Psoas muscle (tissue), 8 donors: Measurements from ENCODE around the gene TMEM47. TPM values are rescaled to one million over a fixed set of nuclear protein-coding genes. Genes with fewer than 3 reads are reported as not detected.

Experiments
- ATAC-seq, 4 donors: fragments of 200-7000 bp; cut with Tn5 transposase; one replicate each; pipeline ENCODE4 v1.9.1; 2020; ENCODE audit warnings: moderate library complexity in 3 of 4, mild to moderate bottlenecking in 2 of 4
- DNase-seq, 2 donors: peaks; one replicate each; pipeline ENCODE4 v3.0.0-alpha.2; 2020
- H3K27ac ChIP-seq: fragments of 200-600 bp; one replicate; pipeline ENCODE4 v1.8.0; 2022
- H3K27me3 ChIP-seq, 3 donors: fragments of 200-600 bp in 1 of 3; one replicate each; pipeline versions ENCODE4 v1.6.1 to v1.8.0; 2013 to 2022; ENCODE audit warnings: low read length in 2 of 3, mild to moderate bottlenecking in 2 of 3, moderate library complexity in 1 of 3; ENCODE audit not compliant: insufficient read depth in 3 of 3
- H3K36me3 ChIP-seq, 2 donors: fragments of 200-600 bp in 1 of 2; one replicate each; pipeline versions ENCODE4 v1.6.1 to v1.8.0; 2013 to 2022; ENCODE audit warnings: low read depth in 1 of 2, mild to moderate bottlenecking in 1 of 2, moderate library complexity in 1 of 2; ENCODE audit not compliant: insufficient read depth in 1 of 2
- H3K4me1 ChIP-seq: fragments of 200-600 bp; one replicate; pipeline ENCODE4 v1.8.0; 2022
- H3K4me3 ChIP-seq: fragments of 200-600 bp; one replicate; pipeline ENCODE4 v1.8.0; 2022; ENCODE audit warnings: mild to moderate bottlenecking
- H3K9me3 ChIP-seq: fragments of 200-600 bp; one replicate; pipeline ENCODE4 v1.8.0; 2022
- WGBS, 3 donors: extraction: QIAGEN DNeasy Blood & Tissue Kit; methylation state at CpG; one replicate each; pipeline versions ENCODE4 v1.1.6 to v1.1.7; 2013; 5-methylcytosine and 5-hydroxymethylcytosine counted together
- intact Hi-C, 2 donors: fragments of 100-400 bp; cut with DNase I; formaldehyde crosslinking; loops; one replicate each; pipeline versions ENCODE4 v1.11.0 to v1.14.2; 2022
- polyA plus RNA-seq, 3 donors: library from polyadenylated mRNA; stranded (reverse); fragments of 200-250 nt; gene quantifications; one replicate each; pipeline ENCODE4 v1.2.3, GENCODE V29; 2013
- total RNA-seq, 4 donors: library from RNA; stranded (reverse); fragmentation: NEBNext Ultra II Directional in 2 of 4; extraction: Animal tissue kit (Norgen Biotek cat#: 25700) in 2 of 4; gene quantifications; one replicate each; pipeline versions ENCODE4 v1.2.1 to v1.2.4, GENCODE V29; 2021 to 2023
- TF ChIP-seq, protein P1 (sequence below): fragments of 200-600 bp; IDR thresholded peaks from one replicate; pipeline ENCODE4 v1.8.0; 2022; ENCODE audit warnings: antibody characterized with exemption
- donor health status: healthy with polysubstance abuse.
- donor health status: DM: no; HTN: no; CAD: no; lungs with moderate emphysema.
- donor health status: Bipolar disorder and iron deficiency.
- donor health status: healthy.
- donor health status: DM: yes; HTN: yes; CAD: no.
- donor health status: DM: no; HTN: no; CAD: no.
- donor health status: DM: no; HTN: no; CAD: no.
- donor health status: DM: yes; HTN: yes; CAD: no.

The TMEM47 gene
- total and polyA plus RNA-seq, 7 donors = 8.9 to 34.3 (median 21.9) TPM

- peak overlapping the region; percentile 64 for H3K4me3 ChIP-seq
- ATAC-seq (no peak), DNase-seq (no peak)
- H3K27me3 ChIP-seq = no peaks in the 10 kb centered on the region
- H3K27ac ChIP-seq = peak overlapping the region; percentile 82
- no peaks in the 10 kb centered on the region for H3K36me3 ChIP-seq
- intact Hi-C loops = loop anchor here in 1 of 2 donors (10.0 kb wide), 1 partner anchor 211 kb away; no protein-coding TSS in a partner anchor
- H3K9me3 ChIP-seq = no peaks in the 10 kb centered on the region
- H3K4me1 ChIP-seq = peaks cover 9% of the 10 kb centered on the region
- WGBS, 3 donors = 7 to 38% (median 26%) methylated on average over 6 of the region's 6 CpGs
- TF ChIP-seq, protein P1, sequence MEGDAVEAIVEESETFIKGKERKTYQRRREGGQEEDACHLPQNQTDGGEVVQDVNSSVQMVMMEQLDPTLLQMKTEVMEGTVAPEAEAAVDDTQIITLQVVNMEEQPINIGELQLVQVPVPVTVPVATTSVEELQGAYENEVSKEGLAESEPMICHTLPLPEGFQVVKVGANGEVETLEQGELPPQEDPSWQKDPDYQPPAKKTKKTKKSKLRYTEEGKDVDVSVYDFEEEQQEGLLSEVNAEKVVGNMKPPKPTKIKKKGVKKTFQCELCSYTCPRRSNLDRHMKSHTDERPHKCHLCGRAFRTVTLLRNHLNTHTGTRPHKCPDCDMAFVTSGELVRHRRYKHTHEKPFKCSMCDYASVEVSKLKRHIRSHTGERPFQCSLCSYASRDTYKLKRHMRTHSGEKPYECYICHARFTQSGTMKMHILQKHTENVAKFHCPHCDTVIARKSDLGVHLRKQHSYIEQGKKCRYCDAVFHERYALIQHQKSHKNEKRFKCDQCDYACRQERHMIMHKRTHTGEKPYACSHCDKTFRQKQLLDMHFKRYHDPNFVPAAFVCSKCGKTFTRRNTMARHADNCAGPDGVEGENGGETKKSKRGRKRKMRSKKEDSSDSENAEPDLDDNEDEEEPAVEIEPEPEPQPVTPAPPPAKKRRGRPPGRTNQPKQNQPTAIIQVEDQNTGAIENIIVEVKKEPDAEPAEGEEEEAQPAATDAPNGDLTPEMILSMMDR = no peak
Measured at GRCh38 chrX:34653811-34654210, 3.3 kb downstream of the TMEM47 start.

- Histone ChIP-seq H3K4me3 (no peak overlapping the region), H3K9me3 (no peaks in the 10 kb centered on the region), H3K27ac (no peak overlapping the region), H3K27me3 (no peaks in the 10 kb centered on the region), H3K4me1 (peaks cover 8% of the 10 kb centered on the region), H3K36me3 (no peaks in the 10 kb centered on the region)
- TF ChIP-seq, protein P1 = no peak
- intact Hi-C loops = no loop called here
- WGBS, 3 donors = 48 to 63% (median 53%) methylated on average over 2 of the region's 2 CpGs
- DNase-seq = no peak
- no peak for ATAC-seq
Measured at GRCh38 chrX:34642849-34643248, 14.2 kb downstream of the TMEM47 start.

- ATAC-seq (peak in 1 of 4 donors; percentile 62), DNase-seq (no peak)
- intact Hi-C loops = no loop called here
- no peaks in the 10 kb centered on the region for H3K9me3 ChIP-seq
- no peak overlapping the region for H3K27ac ChIP-seq
- H3K27me3 ChIP-seq = no peaks in the 10 kb centered on the region
- no peaks in the 10 kb centered on the region for H3K36me3 ChIP-seq
- H3K4me3 ChIP-seq = no peak overlapping the region
- TF ChIP-seq, protein P1 = peak; percentile 65
- WGBS, 3 donors = 43 to 75% (median 57%) methylated on average over 1 of the region's 1 CpG
- no peaks in the 10 kb centered on the region for H3K4me1 ChIP-seq
Measured at GRCh38 chrX:34638116-34638515, 19.0 kb downstream of the TMEM47 start.

DNA sequence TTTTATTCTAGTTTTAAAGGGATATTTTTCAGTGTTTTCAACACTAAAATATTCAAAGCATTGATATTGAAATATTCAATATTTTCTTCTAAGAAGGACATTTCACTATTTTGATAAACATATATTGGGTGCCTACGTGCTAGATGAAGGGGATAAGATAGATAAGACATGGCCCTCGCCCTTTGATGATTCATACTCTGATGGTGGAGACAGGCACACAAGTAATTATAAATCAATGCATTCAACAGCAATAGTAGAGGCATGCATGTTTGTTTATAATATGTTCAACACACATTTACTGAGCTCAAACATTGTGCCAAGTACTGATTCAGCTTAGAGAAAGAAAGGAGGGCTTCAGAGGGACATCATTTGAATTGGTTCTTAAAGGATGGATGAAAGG lies 22.7 kb downstream of the TMEM47 start:
- Histone ChIP-seq H3K9me3 (no peaks in the 10 kb centered on the region), H3K4me3 (no peak overlapping the region), H3K27me3 (no peaks in the 10 kb centered on the region), H3K27ac (no peak overlapping the region), H3K36me3 (no peaks in the 10 kb centered on the region), H3K4me1 (peaks cover 9% of the 10 kb centered on the region)
- WGBS, 3 donors = 65 to 93% (median 88%) methylated on average over 2 of the region's 2 CpGs
- intact Hi-C loops = no loop called here
- TF ChIP-seq, protein P1 = no peak
- no peak for ATAC-seq
- no peak for DNase-seq

DNA sequence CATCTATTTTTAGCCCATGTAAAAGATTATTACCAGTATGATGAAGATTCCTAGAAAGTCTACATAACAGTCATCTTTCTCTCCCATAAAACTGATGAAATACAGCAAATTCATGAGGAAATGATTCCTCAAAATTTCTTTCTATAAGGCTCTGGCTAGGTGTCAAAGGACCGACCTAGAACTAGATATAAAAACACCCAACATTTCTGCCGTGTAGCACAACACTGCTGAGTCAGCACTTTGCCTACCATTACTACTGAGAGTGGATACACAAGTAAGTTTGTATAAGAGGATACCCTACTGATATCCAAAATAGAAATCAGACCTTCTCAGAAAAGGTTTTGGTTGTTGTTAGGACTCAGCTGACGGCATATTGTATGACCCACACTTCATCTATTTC lies 24.7 kb downstream of the TMEM47 start:
- ATAC-seq = no peak
- Histone ChIP-seq H3K36me3 (no peaks in the 10 kb centered on the region), H3K4me1 (peaks cover 9% of the 10 kb centered on the region), H3K27ac (no peak overlapping the region), H3K4me3 (no peak overlapping the region), H3K9me3 (no peaks in the 10 kb centered on the region), H3K27me3 (no peaks in the 10 kb centered on the region)
- DNase-seq = no peak
- WGBS, 3 donors = 49 to 64% (median 50%) methylated on average over 3 of the region's 3 CpGs
- TF ChIP-seq, protein P1 = no peak
- intact Hi-C loops = no loop called here
